Right atrium auricular region (tissue), 2 donors: ENCODE data around the gene BACE2. TPM values are rescaled to one million over a fixed set of nuclear protein-coding genes. Genes with fewer than 3 reads are reported as not detected.
"Not testable (repeated sequence)": the region's sequence is repeated elsewhere in the genome, so short reads cannot be mapped to it uniquely, and the experiment has no call there.

Experiments
- DNase-seq: peaks from one replicate; pipeline ENCODE4 v3.0.0-alpha.2; 2019; ENCODE audit warnings: low spot score
- H3K27ac ChIP-seq, 2 donors: fragments of 200-600 bp; sonication (generic); 1 replicate in 1 of 2; 2 replicates in 1 of 2; pipeline ENCODE4 v1.5.1; 2016 to 2019
- H3K27me3 ChIP-seq, 2 donors: fragments of 200-600 bp; sonication (generic); one replicate each; pipeline versions ENCODE4 v1.5.1 to v1.6.0; 2017 to 2019
- H3K36me3 ChIP-seq: fragments of 200-600 bp; sonication (generic); one replicate; pipeline ENCODE4 v1.5.1; 2016
- H3K4me1 ChIP-seq, 2 donors: fragments of 200-600 bp; sonication (generic); one replicate each; pipeline versions ENCODE4 v1.5.1 to v1.6.0; 2017 to 2019
- H3K4me3 ChIP-seq, 2 donors: fragments of 200-600 bp; sonication (generic); 1 replicate in 1 of 2; 2 replicates in 1 of 2; pipeline ENCODE4 v1.5.1; 2017 to 2019; ENCODE audit warnings: mild to moderate bottlenecking in 1 of 2, moderate library complexity in 1 of 2
- H3K9me3 ChIP-seq, 2 donors: fragments of 200-600 bp; sonication (generic); one replicate each; pipeline ENCODE4 v1.5.1; 2019
- CTCF ChIP-seq, 2 donors: fragments of 200-600 bp; sonication (generic); IDR thresholded peaks; one replicate each; pipeline ENCODE4 v1.5.1; 2019; ENCODE audit warnings: antibody characterized with exemption in 2 of 2
- total RNA-seq, 2 donors: library from RNA; depleted of rRNA; stranded (reverse); fragments of >200 nt; gene quantifications; one replicate each; pipeline ENCODE4 v1.1.0, GENCODE V29; 2016

BACE2 gene
- total RNA-seq, 2 donors from 2014 or later, result 23.7 to 50.3 TPM

GRCh38 chr21:41294548-41295231 lies 126.7 kb downstream of the BACE2 start:
- Histone ChIP-seq H3K4me1 (no peaks in the 10 kb centered on the region), H3K27me3 (no peaks in the 10 kb centered on the region), H3K9me3 (no peaks in the 10 kb centered on the region), H3K36me3 (no peaks in the 10 kb centered on the region), H3K27ac (no peak overlapping the region), H3K4me3 (no peak overlapping the region)
- TF ChIP-seq CTCF (IDR thresholded peaks at IDR 0.05), result no peak
- no peak for DNase-seq

- TF ChIP-seq CTCF (IDR thresholded peaks at IDR 0.05), result no peak
- no peak for DNase-seq
- Histone ChIP-seq H3K27me3 (no peaks in the 10 kb centered on the region), H3K9me3 (no peaks in the 10 kb centered on the region), H3K36me3 (no peaks in the 10 kb centered on the region), H3K4me3 (no peak overlapping the region), H3K27ac (no peak overlapping the region), H3K4me1 (no peaks in the 10 kb centered on the region)
Observed at GRCh38 chr21:41295721-41296254, 127.8 kb downstream of the BACE2 start.

- H3K4me3 ChIP-seq, result no peak overlapping the region
- no peak overlapping the region for H3K27ac ChIP-seq
- DNase-seq, result no peak
- H3K36me3 ChIP-seq, result no peaks in the 10 kb centered on the region
- H3K27me3 ChIP-seq, result no peaks in the 10 kb centered on the region
- H3K9me3 ChIP-seq, result peaks cover 0 to 6% of the 10 kb centered on the region in 2 donors
- TF ChIP-seq CTCF (IDR thresholded peaks at IDR 0.05), result no peak
- H3K4me1 ChIP-seq, result no peaks in the 10 kb centered on the region
Observed at GRCh38 chr21:41302976-41303375, 135.0 kb downstream of the BACE2 start.

GRCh38 chr21:41304068-41304720 lies 136.2 kb downstream of the BACE2 start:
- H3K9me3 ChIP-seq, result peaks cover 0 to 6% of the 10 kb centered on the region in 2 donors
- DNase-seq, result no peak
- H3K27me3 ChIP-seq, result no peaks in the 10 kb centered on the region
- no peak overlapping the region for H3K4me3 ChIP-seq
- H3K4me1 ChIP-seq, result no peaks in the 10 kb centered on the region
- H3K36me3 ChIP-seq, result no peaks in the 10 kb centered on the region
- no peak for TF ChIP-seq CTCF (IDR thresholded peaks at IDR 0.05)
- H3K27ac ChIP-seq, result no peak overlapping the region

- no peaks in the 10 kb centered on the region for H3K9me3 ChIP-seq
- no peaks in the 10 kb centered on the region for H3K36me3 ChIP-seq
- TF ChIP-seq CTCF (IDR thresholded peaks at IDR 0.05), result no peak
- H3K27me3 ChIP-seq, result no peaks in the 10 kb centered on the region
- H3K4me3 ChIP-seq, result no peak overlapping the region
- no peak overlapping the region for H3K27ac ChIP-seq
- no peak for DNase-seq
- H3K4me1 ChIP-seq, result no peaks in the 10 kb centered on the region
Observed at GRCh38 chr21:41307219-41307618, 139.3 kb downstream of the BACE2 start.

GRCh38 chr21:41313285-41314164 lies 145.6 kb downstream of the BACE2 start:
- not testable (repeated sequence) for H3K9me3 ChIP-seq, DNase-seq, H3K4me3 ChIP-seq, H3K27me3 ChIP-seq, H3K36me3 ChIP-seq, H3K27ac ChIP-seq
- peaks cover 0 to 11% of the 10 kb centered on the region in 2 donors for H3K4me1 ChIP-seq
